ENCODE measurements around the gene ENDOG. TPM values are rescaled to one million over a fixed set of nuclear protein-coding genes. Genes with fewer than 3 reads are reported as not detected.

ENDOG gene
- polyA plus RNA-seq, 1 donor from 2014 or later, result 61.5 TPM

DNA sequence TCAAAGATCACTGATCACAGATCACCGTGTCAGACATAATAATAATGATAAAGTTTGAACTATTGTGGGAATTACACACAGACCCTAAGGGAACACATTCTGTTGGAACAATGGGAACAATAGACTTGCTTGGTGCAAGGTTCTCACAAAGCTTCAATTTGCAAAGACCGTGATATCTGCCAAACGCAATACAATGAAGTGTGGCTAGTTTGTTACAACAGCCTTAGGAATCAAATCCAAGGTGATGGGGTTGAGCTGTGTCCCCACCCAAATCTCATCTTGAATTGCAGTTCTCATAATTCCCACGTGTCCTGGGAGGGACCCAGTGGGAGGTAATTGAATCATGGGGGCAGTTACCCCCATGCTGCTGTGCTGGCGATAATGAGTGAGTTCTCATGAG, 42.6 kb downstream of the ENDOG start:
- H3K4me3 ChIP-seq (ENCODE audit: low read length), result no peak overlapping the region
- H3K27me3 ChIP-seq (ENCODE audit: insufficient read depth, low read depth, low read length), result no peaks in the 10 kb centered on the region
- no peak overlapping the region for H2AFZ ChIP-seq (ENCODE audit: low read depth, low read length)
- no peaks in the 10 kb centered on the region for H4K20me1 ChIP-seq (ENCODE audit: insufficient read depth)
- H3K36me3 ChIP-seq (ENCODE audit: insufficient read depth, low read length), result no peaks in the 10 kb centered on the region
- no peaks in the 10 kb centered on the region for H3K9me3 ChIP-seq (ENCODE audit: low read length)
- no peak overlapping the region for H3K27ac ChIP-seq (ENCODE audit: low read length)
- TF ChIP-seq EP300 (conservative IDR thresholded peaks at IDR 0.05; ENCODE audit: poor library complexity, severe bottlenecking), result no peak
- no peak for TF ChIP-seq SMC3 (conservative IDR thresholded peaks at IDR 0.05; ENCODE audit: poor library complexity)
- no peak for TF ChIP-seq MXI1 (conservative IDR thresholded peaks at IDR 0.05; ENCODE audit: poor library complexity, severe bottlenecking)
- TF ChIP-seq TAF1 (IDR thresholded peaks at IDR 0.05; ENCODE audit: low read depth), result no peak
- TF ChIP-seq POLR2AphosphoS5 (IDR thresholded peaks at IDR 0.05), result no peak
- no peak for TF ChIP-seq REST (IDR thresholded peaks at IDR 0.05; ENCODE audit: borderline replicate concordance)
- TF ChIP-seq, protein P1, sequence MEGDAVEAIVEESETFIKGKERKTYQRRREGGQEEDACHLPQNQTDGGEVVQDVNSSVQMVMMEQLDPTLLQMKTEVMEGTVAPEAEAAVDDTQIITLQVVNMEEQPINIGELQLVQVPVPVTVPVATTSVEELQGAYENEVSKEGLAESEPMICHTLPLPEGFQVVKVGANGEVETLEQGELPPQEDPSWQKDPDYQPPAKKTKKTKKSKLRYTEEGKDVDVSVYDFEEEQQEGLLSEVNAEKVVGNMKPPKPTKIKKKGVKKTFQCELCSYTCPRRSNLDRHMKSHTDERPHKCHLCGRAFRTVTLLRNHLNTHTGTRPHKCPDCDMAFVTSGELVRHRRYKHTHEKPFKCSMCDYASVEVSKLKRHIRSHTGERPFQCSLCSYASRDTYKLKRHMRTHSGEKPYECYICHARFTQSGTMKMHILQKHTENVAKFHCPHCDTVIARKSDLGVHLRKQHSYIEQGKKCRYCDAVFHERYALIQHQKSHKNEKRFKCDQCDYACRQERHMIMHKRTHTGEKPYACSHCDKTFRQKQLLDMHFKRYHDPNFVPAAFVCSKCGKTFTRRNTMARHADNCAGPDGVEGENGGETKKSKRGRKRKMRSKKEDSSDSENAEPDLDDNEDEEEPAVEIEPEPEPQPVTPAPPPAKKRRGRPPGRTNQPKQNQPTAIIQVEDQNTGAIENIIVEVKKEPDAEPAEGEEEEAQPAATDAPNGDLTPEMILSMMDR (IDR thresholded peaks at IDR 0.05; ENCODE audit: poor library complexity, severe bottlenecking), result no peak
- no peak for TF ChIP-seq EZH2 (IDR thresholded peaks at IDR 0.05; ENCODE audit: borderline replicate concordance, insufficient read depth, low read length, poor library complexity, severe bottlenecking)
- no peak for TF ChIP-seq RAD21 (conservative IDR thresholded peaks at IDR 0.05)
- no peaks in the 10 kb centered on the region for H3K79me2 ChIP-seq (replicated peaks; ENCODE audit: insufficient read depth, low read length)
- no peak overlapping the region for H3K4me2 ChIP-seq (ENCODE audit: low read length)
- no peaks in the 10 kb centered on the region for H3F3A ChIP-seq (ENCODE audit: insufficient read depth, low read length, poor library complexity, severe bottlenecking)
- no peak overlapping the region for H3K9ac ChIP-seq (ENCODE audit: low read length)
- H3K9me2 ChIP-seq (ENCODE audit: insufficient read depth, low read length), result no peaks in the 10 kb centered on the region

DNA sequence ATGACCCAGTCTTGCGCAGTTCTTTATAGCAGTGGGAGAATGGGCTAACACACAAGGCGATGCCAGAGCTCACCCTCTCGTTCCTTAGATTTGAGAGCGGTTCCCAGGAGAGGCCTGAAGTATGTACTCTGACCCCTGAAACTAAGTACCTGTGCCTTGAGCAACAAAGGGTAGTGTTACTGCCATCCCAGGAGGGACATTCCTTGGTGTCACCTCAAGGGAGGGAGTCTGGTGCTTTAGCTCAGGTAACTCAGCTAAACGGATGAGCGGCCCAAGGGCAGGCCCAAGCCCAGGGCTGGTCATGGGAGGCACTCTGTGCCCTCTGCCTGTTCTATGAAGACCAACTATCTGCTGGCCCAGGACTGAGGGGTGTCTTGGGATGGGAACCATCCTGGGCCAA, 43.2 kb downstream of the ENDOG start:
- no peak overlapping the region for H3K27ac ChIP-seq (ENCODE audit: low read length)
- H3K9me3 ChIP-seq (ENCODE audit: low read length), result no peaks in the 10 kb centered on the region
- H3K79me2 ChIP-seq (replicated peaks; ENCODE audit: insufficient read depth, low read length), result no peaks in the 10 kb centered on the region
- H3K4me2 ChIP-seq (ENCODE audit: low read length), result no peak overlapping the region
- H4K20me1 ChIP-seq (ENCODE audit: insufficient read depth), result no peaks in the 10 kb centered on the region
- H3K27me3 ChIP-seq (ENCODE audit: insufficient read depth, low read depth, low read length), result no peaks in the 10 kb centered on the region
- no peaks in the 10 kb centered on the region for H3K36me3 ChIP-seq (ENCODE audit: insufficient read depth, low read length)
- H3K9ac ChIP-seq (ENCODE audit: low read length), result no peak overlapping the region
- TF ChIP-seq, protein P1 (IDR thresholded peaks at IDR 0.05; ENCODE audit: poor library complexity, severe bottlenecking), result no peak
- TF ChIP-seq MXI1 (conservative IDR thresholded peaks at IDR 0.05; ENCODE audit: poor library complexity, severe bottlenecking) (no peak), REST (IDR thresholded peaks at IDR 0.05; ENCODE audit: borderline replicate concordance) (no peak), EP300 (conservative IDR thresholded peaks at IDR 0.05; ENCODE audit: poor library complexity, severe bottlenecking) (no peak), POLR2AphosphoS5 (IDR thresholded peaks at IDR 0.05) (no peak), EZH2 (IDR thresholded peaks at IDR 0.05; ENCODE audit: borderline replicate concordance, insufficient read depth, low read length, poor library complexity, severe bottlenecking) (no peak), TAF1 (IDR thresholded peaks at IDR 0.05; ENCODE audit: low read depth) (no peak), SMC3 (conservative IDR thresholded peaks at IDR 0.05; ENCODE audit: poor library complexity) (no peak), RAD21 (conservative IDR thresholded peaks at IDR 0.05) (no peak)
- H3K9me2 ChIP-seq (ENCODE audit: insufficient read depth, low read length), result no peaks in the 10 kb centered on the region
- H3F3A ChIP-seq (ENCODE audit: insufficient read depth, low read length, poor library complexity, severe bottlenecking), result no peaks in the 10 kb centered on the region
- H2AFZ ChIP-seq (ENCODE audit: low read depth, low read length), result no peak overlapping the region
- no peak overlapping the region for H3K4me3 ChIP-seq (ENCODE audit: low read length)
